Right lobe of liver (tissue), 4 donors: ENCODE results near the gene L3MBTL3.

ENCODE experiments used
- POLR2A ChIP-seq: fragments of 450-650 bp; IDR thresholded peaks from one replicate; pipeline ENCODE4 v1.6.1; 2017; ENCODE audit warnings: antibody characterized with exemption, mild to moderate bottlenecking
- TF ChIP-seq, protein P1 (sequence below), 4 donors: fragments of 200-600 bp in 3 of 4; fragments of 450-650 bp in 1 of 4; IDR thresholded peaks; one replicate each; pipeline versions ENCODE4 v1.5.1 to v1.8.0; 2016 to 2022; ENCODE audit warnings: antibody characterized with exemption in 4 of 4, mild to moderate bottlenecking in 2 of 4
- donor health status: DM: no; HTN: no; CAD: no.
- donor health status: DM: no; HTN: no; CAD: no.
- donor health status: DM: no; HTN: yes; CAD: no.

- no peak for TF ChIP-seq POLR2A
- TF ChIP-seq, protein P1, sequence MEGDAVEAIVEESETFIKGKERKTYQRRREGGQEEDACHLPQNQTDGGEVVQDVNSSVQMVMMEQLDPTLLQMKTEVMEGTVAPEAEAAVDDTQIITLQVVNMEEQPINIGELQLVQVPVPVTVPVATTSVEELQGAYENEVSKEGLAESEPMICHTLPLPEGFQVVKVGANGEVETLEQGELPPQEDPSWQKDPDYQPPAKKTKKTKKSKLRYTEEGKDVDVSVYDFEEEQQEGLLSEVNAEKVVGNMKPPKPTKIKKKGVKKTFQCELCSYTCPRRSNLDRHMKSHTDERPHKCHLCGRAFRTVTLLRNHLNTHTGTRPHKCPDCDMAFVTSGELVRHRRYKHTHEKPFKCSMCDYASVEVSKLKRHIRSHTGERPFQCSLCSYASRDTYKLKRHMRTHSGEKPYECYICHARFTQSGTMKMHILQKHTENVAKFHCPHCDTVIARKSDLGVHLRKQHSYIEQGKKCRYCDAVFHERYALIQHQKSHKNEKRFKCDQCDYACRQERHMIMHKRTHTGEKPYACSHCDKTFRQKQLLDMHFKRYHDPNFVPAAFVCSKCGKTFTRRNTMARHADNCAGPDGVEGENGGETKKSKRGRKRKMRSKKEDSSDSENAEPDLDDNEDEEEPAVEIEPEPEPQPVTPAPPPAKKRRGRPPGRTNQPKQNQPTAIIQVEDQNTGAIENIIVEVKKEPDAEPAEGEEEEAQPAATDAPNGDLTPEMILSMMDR (IDR thresholded peaks at IDR 0.05) = no peak
Measured at GRCh38 chr6:130138116-130138908, 119.9 kb downstream of the L3MBTL3 start.
